GM23338 (cell line): ENCODE results near the gene ITIH3.

Experiments used
- CREB1 ChIP-seq: fragments of 250-450 bp; sonication (Bioruptor Pico); IDR thresholded peaks from 2 replicates; pipeline ENCODE4 v1.5.0; 2020; ENCODE audit warnings: low read depth, mild to moderate bottlenecking, moderate library complexity
- ETS1 ChIP-seq: IDR thresholded peaks from 2 replicates; pipeline ENCODE4 v1.6.1; 2016; ENCODE audit warnings: antibody characterized with exemption
- EZH2 ChIP-seq: fragments of 200-600 bp; sonication (generic); IDR thresholded peaks from one replicate; pipeline ENCODE4 v1.8.0; 2017; ENCODE audit warnings: antibody characterized with exemption, mild to moderate bottlenecking, low read depth; ENCODE audit not compliant: unreplicated experiment
- EZH2phosphoT487 ChIP-seq: fragments of 200-600 bp; sonication (generic); IDR thresholded peaks from one replicate; pipeline ENCODE4 v1.8.1; 2018; ENCODE audit warnings: antibody characterized with exemption; ENCODE audit not compliant: unreplicated experiment
- JUNB ChIP-seq: IDR thresholded peaks from one replicate; pipeline ENCODE4 v1.6.1; 2016; ENCODE audit warnings: antibody characterized with exemption; ENCODE audit not compliant: unreplicated experiment
- NANOG ChIP-seq: IDR thresholded peaks from 2 replicates; pipeline ENCODE4 v1.6.1; 2016; ENCODE audit warnings: antibody characterized with exemption, borderline replicate concordance
- POLR2AphosphoS5 ChIP-seq: IDR thresholded peaks from 2 replicates; pipeline ENCODE4 v1.6.1; 2016; ENCODE audit warnings: antibody characterized with exemption, low read depth
- REST ChIP-seq: IDR thresholded peaks from one replicate; pipeline ENCODE4 v1.6.1; 2018; ENCODE audit warnings: antibody characterized with exemption; ENCODE audit not compliant: unreplicated experiment
- STAT1 ChIP-seq: IDR thresholded peaks from one replicate; pipeline ENCODE4 v1.6.1; 2016; ENCODE audit warnings: antibody characterized with exemption; ENCODE audit not compliant: unreplicated experiment
- ZNF114 ChIP-seq: fragments of 250-450 bp; sonication (Bioruptor Pico); IDR thresholded peaks from 2 replicates; pipeline ENCODE4 v1.5.0; 2020; ENCODE audit warnings: mild to moderate bottlenecking, moderate library complexity
- ZNF331 ChIP-seq: fragments of 250-450 bp; sonication (Bioruptor Pico); IDR thresholded peaks from 2 replicates; pipeline ENCODE4 v1.5.0; 2020; ENCODE audit warnings: low read depth, mild to moderate bottlenecking, moderate library complexity
- TF ChIP-seq, protein P1 (sequence below), 2 experiments: fragments of 200-600 bp in 1 of 2; sonication (generic) in 1 of 2; conservative IDR thresholded peaks; 2 replicates each; pipeline versions ENCODE4 v1.5.1 to v1.6.1; 2016 to 2017; ENCODE audit warnings: antibody characterized with exemption in 2 of 2, low read depth in 2 of 2, mild to moderate bottlenecking in 2 of 2, moderate library complexity in 1 of 2
- TF ChIP-seq, protein P2 (sequence below): fragments of 250-450 bp; sonication (Bioruptor Pico); IDR thresholded peaks from 2 replicates; pipeline ENCODE4 v1.5.0; 2020; ENCODE audit warnings: mild to moderate bottlenecking, moderate library complexity

DNA sequence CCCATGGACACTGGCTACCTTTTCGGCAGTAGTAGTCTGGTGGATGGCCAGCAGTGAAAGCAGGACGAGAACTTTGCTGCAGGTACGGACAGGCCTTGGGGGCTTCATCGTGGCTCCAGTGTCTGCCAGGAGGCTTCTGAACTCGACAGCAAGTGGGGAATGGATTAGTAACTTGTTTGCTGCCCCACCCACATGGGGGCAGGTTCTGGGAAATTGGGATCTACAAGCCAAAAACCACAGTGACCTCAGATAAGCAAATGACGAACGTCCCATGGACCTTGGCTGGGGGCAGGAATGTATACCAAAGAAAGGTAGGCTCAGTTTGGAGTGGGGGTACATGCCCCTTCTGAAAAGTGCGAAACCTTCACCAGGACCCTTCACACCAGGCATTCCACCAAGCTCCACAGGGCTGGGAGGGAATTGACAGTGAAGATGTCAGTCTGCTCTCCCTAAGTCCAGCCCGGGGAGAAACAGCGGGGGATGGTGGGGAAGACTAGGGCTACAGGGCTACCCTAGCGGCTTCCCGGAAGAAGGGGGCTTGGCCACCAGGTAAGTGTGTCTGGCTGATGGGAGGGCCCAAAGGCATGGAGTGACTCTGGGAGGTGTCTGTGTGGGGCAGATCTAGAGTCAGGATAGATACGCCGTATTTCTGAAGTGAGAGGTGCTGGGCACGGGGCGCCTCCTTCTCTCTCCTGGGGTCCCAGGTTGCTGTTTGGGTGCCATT, 36.1 kb downstream of the ITIH3 start, which contains the start of gene ITIH4:
- TF ChIP-seq, protein P1, sequence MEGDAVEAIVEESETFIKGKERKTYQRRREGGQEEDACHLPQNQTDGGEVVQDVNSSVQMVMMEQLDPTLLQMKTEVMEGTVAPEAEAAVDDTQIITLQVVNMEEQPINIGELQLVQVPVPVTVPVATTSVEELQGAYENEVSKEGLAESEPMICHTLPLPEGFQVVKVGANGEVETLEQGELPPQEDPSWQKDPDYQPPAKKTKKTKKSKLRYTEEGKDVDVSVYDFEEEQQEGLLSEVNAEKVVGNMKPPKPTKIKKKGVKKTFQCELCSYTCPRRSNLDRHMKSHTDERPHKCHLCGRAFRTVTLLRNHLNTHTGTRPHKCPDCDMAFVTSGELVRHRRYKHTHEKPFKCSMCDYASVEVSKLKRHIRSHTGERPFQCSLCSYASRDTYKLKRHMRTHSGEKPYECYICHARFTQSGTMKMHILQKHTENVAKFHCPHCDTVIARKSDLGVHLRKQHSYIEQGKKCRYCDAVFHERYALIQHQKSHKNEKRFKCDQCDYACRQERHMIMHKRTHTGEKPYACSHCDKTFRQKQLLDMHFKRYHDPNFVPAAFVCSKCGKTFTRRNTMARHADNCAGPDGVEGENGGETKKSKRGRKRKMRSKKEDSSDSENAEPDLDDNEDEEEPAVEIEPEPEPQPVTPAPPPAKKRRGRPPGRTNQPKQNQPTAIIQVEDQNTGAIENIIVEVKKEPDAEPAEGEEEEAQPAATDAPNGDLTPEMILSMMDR (conservative IDR thresholded peaks at IDR 0.05; ENCODE audit: low read depth in 2 of 2): no peak
- TF ChIP-seq REST (no peak), EZH2phosphoT487 (no peak), POLR2AphosphoS5 (no peak), STAT1 (no peak), EZH2 (no peak), CREB1 (CRISPR knock-in tag) (no peak), ZNF114 (CRISPR knock-in tag) (no peak), ZNF331 (no peak), JUNB (no peak), NANOG (no peak), ETS1 (no peak)
- TF ChIP-seq, protein P2, sequence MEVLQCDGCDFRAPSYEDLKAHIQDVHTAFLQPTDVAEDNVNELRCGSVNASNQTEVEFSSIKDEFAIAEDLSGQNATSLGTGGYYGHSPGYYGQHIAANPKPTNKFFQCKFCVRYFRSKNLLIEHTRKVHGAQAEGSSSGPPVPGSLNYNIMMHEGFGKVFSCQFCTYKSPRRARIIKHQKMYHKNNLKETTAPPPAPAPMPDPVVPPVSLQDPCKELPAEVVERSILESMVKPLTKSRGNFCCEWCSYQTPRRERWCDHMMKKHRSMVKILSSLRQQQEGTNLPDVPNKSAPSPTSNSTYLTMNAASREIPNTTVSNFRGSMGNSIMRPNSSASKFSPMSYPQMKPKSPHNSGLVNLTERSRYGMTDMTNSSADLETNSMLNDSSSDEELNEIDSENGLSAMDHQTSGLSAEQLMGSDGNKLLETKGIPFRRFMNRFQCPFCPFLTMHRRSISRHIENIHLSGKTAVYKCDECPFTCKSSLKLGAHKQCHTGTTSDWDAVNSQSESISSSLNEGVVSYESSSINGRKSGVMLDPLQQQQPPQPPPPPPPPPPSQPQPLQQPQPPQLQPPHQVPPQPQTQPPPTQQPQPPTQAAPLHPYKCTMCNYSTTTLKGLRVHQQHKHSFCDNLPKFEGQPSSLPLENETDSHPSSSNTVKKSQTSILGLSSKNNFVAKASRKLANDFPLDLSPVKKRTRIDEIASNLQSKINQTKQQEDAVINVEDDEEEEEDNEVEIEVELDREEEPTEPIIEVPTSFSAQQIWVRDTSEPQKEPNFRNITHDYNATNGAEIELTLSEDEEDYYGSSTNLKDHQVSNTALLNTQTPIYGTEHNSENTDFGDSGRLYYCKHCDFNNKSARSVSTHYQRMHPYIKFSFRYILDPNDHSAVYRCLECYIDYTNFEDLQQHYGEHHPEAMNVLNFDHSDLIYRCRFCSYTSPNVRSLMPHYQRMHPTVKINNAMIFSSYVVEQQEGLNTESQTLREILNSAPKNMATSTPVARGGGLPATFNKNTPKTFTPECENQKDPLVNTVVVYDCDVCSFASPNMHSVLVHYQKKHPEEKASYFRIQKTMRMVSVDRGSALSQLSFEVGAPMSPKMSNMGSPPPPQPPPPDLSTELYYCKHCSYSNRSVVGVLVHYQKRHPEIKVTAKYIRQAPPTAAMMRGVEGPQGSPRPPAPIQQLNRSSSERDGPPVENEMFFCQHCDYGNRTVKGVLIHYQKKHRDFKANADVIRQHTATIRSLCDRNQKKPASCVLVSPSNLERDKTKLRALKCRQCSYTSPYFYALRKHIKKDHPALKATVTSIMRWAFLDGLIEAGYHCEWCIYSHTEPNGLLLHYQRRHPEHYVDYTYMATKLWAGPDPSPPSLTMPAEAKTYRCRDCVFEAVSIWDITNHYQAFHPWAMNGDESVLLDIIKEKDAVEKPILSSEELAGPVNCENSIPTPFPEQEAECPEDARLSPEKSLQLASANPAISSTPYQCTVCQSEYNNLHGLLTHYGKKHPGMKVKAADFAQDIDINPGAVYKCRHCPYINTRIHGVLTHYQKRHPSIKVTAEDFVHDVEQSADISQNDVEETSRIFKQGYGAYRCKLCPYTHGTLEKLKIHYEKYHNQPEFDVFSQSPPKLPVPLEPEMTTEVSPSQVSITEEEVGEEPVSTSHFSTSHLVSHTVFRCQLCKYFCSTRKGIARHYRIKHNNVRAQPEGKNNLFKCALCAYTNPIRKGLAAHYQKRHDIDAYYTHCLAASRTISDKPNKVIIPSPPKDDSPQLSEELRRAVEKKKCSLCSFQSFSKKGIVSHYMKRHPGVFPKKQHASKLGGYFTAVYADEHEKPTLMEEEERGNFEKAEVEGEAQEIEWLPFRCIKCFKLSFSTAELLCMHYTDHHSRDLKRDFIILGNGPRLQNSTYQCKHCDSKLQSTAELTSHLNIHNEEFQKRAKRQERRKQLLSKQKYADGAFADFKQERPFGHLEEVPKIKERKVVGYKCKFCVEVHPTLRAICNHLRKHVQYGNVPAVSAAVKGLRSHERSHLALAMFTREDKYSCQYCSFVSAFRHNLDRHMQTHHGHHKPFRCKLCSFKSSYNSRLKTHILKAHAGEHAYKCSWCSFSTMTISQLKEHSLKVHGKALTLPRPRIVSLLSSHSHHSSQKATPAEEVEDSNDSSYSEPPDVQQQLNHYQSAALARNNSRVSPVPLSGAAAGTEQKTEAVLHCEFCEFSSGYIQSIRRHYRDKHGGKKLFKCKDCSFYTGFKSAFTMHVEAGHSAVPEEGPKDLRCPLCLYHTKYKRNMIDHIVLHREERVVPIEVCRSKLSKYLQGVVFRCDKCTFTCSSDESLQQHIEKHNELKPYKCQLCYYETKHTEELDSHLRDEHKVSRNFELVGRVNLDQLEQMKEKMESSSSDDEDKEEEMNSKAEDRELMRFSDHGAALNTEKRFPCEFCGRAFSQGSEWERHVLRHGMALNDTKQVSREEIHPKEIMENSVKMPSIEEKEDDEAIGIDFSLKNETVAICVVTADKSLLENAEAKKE (CRISPR knock-in tag): no peak
